SK-N-SH treated with all-trans-retinoic acid at 6 μM for 48 hours (cell line): ENCODE results near the gene TPST1.

Experiments
- ATAC-seq: fragments of 200-7000 bp; cut with Tn5 transposase; 3 replicates; pipeline ENCODE4 v1.9.1; 2020; ENCODE audit warnings: mild to moderate bottlenecking, moderate library complexity
- BACH2 ChIP-seq: fragments of 250-450 bp; sonication (Bioruptor Pico); IDR thresholded peaks from 2 replicates; pipeline ENCODE4 v1.9.0; 2021; ENCODE audit warnings: mild to moderate bottlenecking, borderline replicate concordance
- CSDC2 ChIP-seq: fragments of 250-450 bp; sonication (Bioruptor Pico); IDR thresholded peaks from 2 replicates; pipeline ENCODE4 v1.5.0; 2020; ENCODE audit warnings: mild to moderate bottlenecking, moderate library complexity
- OSR1 ChIP-seq: fragments of 250-450 bp; sonication (Bioruptor Pico); IDR thresholded peaks from 2 replicates; pipeline ENCODE4 v1.8.0; 2022; ENCODE audit warnings: moderate library complexity, mild to moderate bottlenecking, inconsistent platforms
- TCF4 ChIP-seq: fragments of 250-450 bp; sonication (Bioruptor Pico); IDR thresholded peaks from 2 replicates; pipeline ENCODE4 v1.8.0; 2021; ENCODE audit warnings: mild to moderate bottlenecking, moderate library complexity, borderline replicate concordance
- ZFP30 ChIP-seq: fragments of 450-650 bp; formaldehyde crosslinking; IDR thresholded peaks from 2 replicates; pipeline ENCODE4 v1.5.0; 2022; ENCODE audit warnings: mild to moderate bottlenecking, moderate library complexity
- ZNF565 ChIP-seq: fragments of 450-650 bp; formaldehyde crosslinking; conservative IDR thresholded peaks from 2 replicates; pipeline ENCODE4 v1.5.0; 2020; ENCODE audit warnings: low read depth, mild to moderate bottlenecking, moderate library complexity
- ZNF70 ChIP-seq: fragments of 450-650 bp; formaldehyde crosslinking; IDR thresholded peaks from 2 replicates; pipeline ENCODE4 v1.5.0; 2020; ENCODE audit warnings: mild to moderate bottlenecking, moderate library complexity
- ZNF8 ChIP-seq: fragments of 450-650 bp; formaldehyde crosslinking; IDR thresholded peaks from 2 replicates; pipeline ENCODE4 v1.5.0; 2020; ENCODE audit warnings: mild to moderate bottlenecking, moderate library complexity
- TF ChIP-seq, protein P1 (sequence below): fragments of 250-450 bp; sonication (Bioruptor Pico); IDR thresholded peaks from 2 replicates; pipeline ENCODE4 v1.8.0; 2020; ENCODE audit warnings: mild to moderate bottlenecking, moderate library complexity, borderline replicate concordance
- TF ChIP-seq, protein P2 (sequence below): fragments of 250-450 bp; sonication (Bioruptor Pico); IDR thresholded peaks from 2 replicates; pipeline ENCODE4 v1.5.1; 2021; ENCODE audit warnings: mild to moderate bottlenecking, moderate library complexity

Gene TPST1

DNA sequence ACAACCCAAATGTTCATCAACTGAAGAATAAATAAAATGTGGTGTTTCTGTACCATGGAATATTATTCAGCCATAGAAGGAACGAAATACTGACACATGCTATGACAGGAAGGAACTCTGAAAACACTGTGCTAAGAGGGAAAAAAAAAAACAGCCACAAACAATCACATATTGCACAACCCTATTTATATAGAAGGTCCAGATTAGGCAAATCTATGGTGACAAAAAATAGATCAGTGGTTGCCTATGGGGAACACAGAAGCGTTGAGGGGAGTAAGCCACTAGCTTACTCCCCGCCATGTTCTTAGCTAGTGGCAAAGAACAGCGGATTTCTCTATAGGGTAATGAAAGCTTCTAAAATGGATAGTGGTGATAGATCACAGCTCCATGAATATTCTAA lies 198.4 kb downstream of the TPST1 start:
- TF ChIP-seq, protein P1, sequence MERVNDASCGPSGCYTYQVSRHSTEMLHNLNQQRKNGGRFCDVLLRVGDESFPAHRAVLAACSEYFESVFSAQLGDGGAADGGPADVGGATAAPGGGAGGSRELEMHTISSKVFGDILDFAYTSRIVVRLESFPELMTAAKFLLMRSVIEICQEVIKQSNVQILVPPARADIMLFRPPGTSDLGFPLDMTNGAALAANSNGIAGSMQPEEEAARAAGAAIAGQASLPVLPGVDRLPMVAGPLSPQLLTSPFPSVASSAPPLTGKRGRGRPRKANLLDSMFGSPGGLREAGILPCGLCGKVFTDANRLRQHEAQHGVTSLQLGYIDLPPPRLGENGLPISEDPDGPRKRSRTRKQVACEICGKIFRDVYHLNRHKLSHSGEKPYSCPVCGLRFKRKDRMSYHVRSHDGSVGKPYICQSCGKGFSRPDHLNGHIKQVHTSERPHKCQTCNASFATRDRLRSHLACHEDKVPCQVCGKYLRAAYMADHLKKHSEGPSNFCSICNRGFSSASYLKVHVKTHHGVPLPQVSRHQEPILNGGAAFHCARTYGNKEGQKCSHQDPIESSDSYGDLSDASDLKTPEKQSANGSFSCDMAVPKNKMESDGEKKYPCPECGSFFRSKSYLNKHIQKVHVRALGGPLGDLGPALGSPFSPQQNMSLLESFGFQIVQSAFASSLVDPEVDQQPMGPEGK (CRISPR knock-in tag), result no peak
- TF ChIP-seq CSDC2 (CRISPR knock-in tag) (no peak), ZNF70 (no peak), TCF4 (CRISPR knock-in tag) (no peak), ZNF565 (CRISPR knock-in tag) (no peak)
- TF ChIP-seq, protein P2, sequence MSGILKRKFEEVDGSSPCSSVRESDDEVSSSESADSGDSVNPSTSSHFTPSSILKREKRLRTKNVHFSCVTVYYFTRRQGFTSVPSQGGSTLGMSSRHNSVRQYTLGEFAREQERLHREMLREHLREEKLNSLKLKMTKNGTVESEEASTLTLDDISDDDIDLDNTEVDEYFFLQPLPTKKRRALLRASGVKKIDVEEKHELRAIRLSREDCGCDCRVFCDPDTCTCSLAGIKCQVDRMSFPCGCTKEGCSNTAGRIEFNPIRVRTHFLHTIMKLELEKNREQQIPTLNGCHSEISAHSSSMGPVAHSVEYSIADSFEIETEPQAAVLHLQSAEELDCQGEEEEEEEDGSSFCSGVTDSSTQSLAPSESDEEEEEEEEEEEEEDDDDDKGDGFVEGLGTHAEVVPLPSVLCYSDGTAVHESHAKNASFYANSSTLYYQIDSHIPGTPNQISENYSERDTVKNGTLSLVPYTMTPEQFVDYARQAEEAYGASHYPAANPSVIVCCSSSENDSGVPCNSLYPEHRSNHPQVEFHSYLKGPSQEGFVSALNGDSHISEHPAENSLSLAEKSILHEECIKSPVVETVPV (CRISPR knock-in tag), result no peak
- ATAC-seq, result no peak

DNA sequence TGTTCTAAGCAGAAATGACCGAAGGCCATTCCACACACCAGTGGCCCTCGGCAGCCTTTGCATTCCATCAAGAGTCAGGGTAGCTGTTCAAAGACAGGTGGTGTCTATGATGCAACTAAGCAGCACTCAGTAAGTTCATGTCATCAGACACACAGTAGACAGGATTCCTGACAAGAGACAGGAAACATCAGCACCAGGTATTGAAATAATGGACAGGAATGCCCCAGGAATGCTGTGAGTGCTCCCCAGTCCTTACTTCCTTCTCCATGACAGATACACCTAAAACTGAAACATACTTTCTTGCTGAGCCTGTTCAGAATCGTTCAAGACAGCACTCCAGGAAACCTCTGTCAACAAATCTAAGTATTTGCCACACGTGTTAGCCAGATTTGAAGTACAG lies 204.4 kb downstream of the TPST1 start:
- TF ChIP-seq ZFP30 (CRISPR knock-in tag) (no peak), ZNF70 (no peak), OSR1 (no peak), BACH2 (CRISPR knock-in tag) (no peak), ZNF8 (CRISPR knock-in tag) (no peak), CSDC2 (CRISPR knock-in tag) (no peak)
- TF ChIP-seq, protein P2 (CRISPR knock-in tag), result no peak
- TF ChIP-seq, protein P1 (CRISPR knock-in tag), result no peak
- ATAC-seq, result no peak
